Memory B cell (primary cell): ENCODE measurements around the gene DENND5A.
"Not testable (repeated sequence)": the region's sequence is repeated elsewhere in the genome, so short reads cannot be mapped to it uniquely, and the experiment has no call there.

Experiments
- ATAC-seq: fragments of 150-1000 bp; cut with Tn5 transposase; 2 replicates; pipeline ENCODE4 v1.10.0; 2021; ENCODE audit warnings: low read depth, mild to moderate bottlenecking, moderate library complexity
- DNase-seq, 2 donors: peaks; one replicate each; pipeline ENCODE4 v3.0.0; 2022; ENCODE audit warnings: low spot score in 2 of 2
- H3K27ac Mint-ChIP-seq: one replicate; pipeline ENCODE4 v1.8.0; 2022; ENCODE audit warnings: mild to moderate bottlenecking, moderate library complexity, mixed read lengths
- H3K27me3 Mint-ChIP-seq: one replicate; pipeline ENCODE4 v1.8.0; 2022; ENCODE audit warnings: mixed read lengths
- H3K36me3 Mint-ChIP-seq: one replicate; pipeline ENCODE4 v1.8.0; 2022; ENCODE audit warnings: mild to moderate bottlenecking, mixed read lengths
- H3K4me1 Mint-ChIP-seq: one replicate; pipeline ENCODE4 v1.8.0; 2022; ENCODE audit warnings: mixed read lengths
- H3K4me3 Mint-ChIP-seq: one replicate; pipeline ENCODE4 v1.8.0; 2022; ENCODE audit warnings: mild to moderate bottlenecking, moderate library complexity, mixed read lengths
- H3K9me3 Mint-ChIP-seq: one replicate; pipeline ENCODE4 v1.8.0; 2022; ENCODE audit warnings: mixed read lengths

Gene DENND5A

GRCh38 chr11:9161991-9162390 is 103.2 kb downstream of the DENND5A start:
- H3K27me3 Mint-ChIP-seq, H3K4me3 Mint-ChIP-seq, H3K27ac Mint-ChIP-seq, H3K4me1 Mint-ChIP-seq, DNase-seq, ATAC-seq, H3K9me3 Mint-ChIP-seq: not testable (repeated sequence)
- peaks cover 13% of the 10 kb centered on the region for H3K36me3 Mint-ChIP-seq

- Mint-ChIP-seq H3K27me3 (no peaks in the 10 kb centered on the region), H3K36me3 (peaks cover 16% of the 10 kb centered on the region), H3K27ac (peak overlapping the region; percentile 67), H3K9me3 (no peaks in the 10 kb centered on the region), H3K4me3 (no peak overlapping the region), H3K4me1 (no peaks in the 10 kb centered on the region)
- ATAC-seq (no peak), DNase-seq (no peak)
These were observed 105.0 kb downstream of the DENND5A start for GRCh38 chr11:9160166-9160565.

- no peak for ATAC-seq
- Mint-ChIP-seq H3K4me3 (no peak overlapping the region), H3K27me3 (no peaks in the 10 kb centered on the region), H3K4me1 (no peaks in the 10 kb centered on the region), H3K27ac (no peak overlapping the region), H3K36me3 (peaks cover 16% of the 10 kb centered on the region), H3K9me3 (no peaks in the 10 kb centered on the region)
- no peak for DNase-seq
These were observed 106.2 kb downstream of the DENND5A start for GRCh38 chr11:9158898-9159391.

- H3K27me3 Mint-ChIP-seq = no peaks in the 10 kb centered on the region
- H3K4me1 Mint-ChIP-seq = no peaks in the 10 kb centered on the region
- H3K4me3 Mint-ChIP-seq = no peak overlapping the region
- no peak for ATAC-seq
- H3K27ac Mint-ChIP-seq = no peak overlapping the region
- DNase-seq = no peak
- H3K9me3 Mint-ChIP-seq = no peaks in the 10 kb centered on the region
- H3K36me3 Mint-ChIP-seq = peaks cover 27% of the 10 kb centered on the region
These were observed 109.2 kb downstream of the DENND5A start for GRCh38 chr11:9155930-9156329.

- ATAC-seq = no peak
- Mint-ChIP-seq H3K4me3 (no peak overlapping the region), H3K27ac (no peak overlapping the region), H3K4me1 (no peaks in the 10 kb centered on the region), H3K36me3 (peaks cover 27% of the 10 kb centered on the region), H3K9me3 (no peaks in the 10 kb centered on the region), H3K27me3 (no peaks in the 10 kb centered on the region)
- no peak for DNase-seq
These were observed 111.5 kb downstream of the DENND5A start for GRCh38 chr11:9153651-9154050.

- H3K4me3 Mint-ChIP-seq = no peak overlapping the region
- ATAC-seq (no peak), DNase-seq (no peak)
- no peaks in the 10 kb centered on the region for H3K4me1 Mint-ChIP-seq
- no peaks in the 10 kb centered on the region for H3K27me3 Mint-ChIP-seq
- H3K36me3 Mint-ChIP-seq = peaks cover 40% of the 10 kb centered on the region
- no peaks in the 10 kb centered on the region for H3K9me3 Mint-ChIP-seq
- H3K27ac Mint-ChIP-seq = no peak overlapping the region
These were observed 113.5 kb downstream of the DENND5A start for GRCh38 chr11:9151631-9152030.

GRCh38 chr11:9150926-9151325 is 114.2 kb downstream of the DENND5A start:
- H3K4me3 Mint-ChIP-seq = no peak overlapping the region
- H3K27ac Mint-ChIP-seq = no peak overlapping the region
- no peaks in the 10 kb centered on the region for H3K9me3 Mint-ChIP-seq
- H3K27me3 Mint-ChIP-seq = no peaks in the 10 kb centered on the region
- DNase-seq (no peak), ATAC-seq (no peak)
- H3K4me1 Mint-ChIP-seq = no peaks in the 10 kb centered on the region
- H3K36me3 Mint-ChIP-seq = peaks cover 42% of the 10 kb centered on the region

- Mint-ChIP-seq H3K9me3 (no peaks in the 10 kb centered on the region), H3K4me3 (no peak overlapping the region), H3K27ac (no peak overlapping the region), H3K27me3 (no peaks in the 10 kb centered on the region), H3K4me1 (no peaks in the 10 kb centered on the region), H3K36me3 (peaks cover 40% of the 10 kb centered on the region)
- DNase-seq = no peak
- no peak for ATAC-seq
These were observed 114.6 kb downstream of the DENND5A start for GRCh38 chr11:9150501-9150900.

- no peaks in the 10 kb centered on the region for H3K4me1 Mint-ChIP-seq
- ATAC-seq (no peak), DNase-seq (no peak)
- no peak overlapping the region for H3K4me3 Mint-ChIP-seq
- H3K27ac Mint-ChIP-seq = no peak overlapping the region
- H3K36me3 Mint-ChIP-seq = peaks cover 40% of the 10 kb centered on the region
- H3K27me3 Mint-ChIP-seq = no peaks in the 10 kb centered on the region
- no peaks in the 10 kb centered on the region for H3K9me3 Mint-ChIP-seq
These were observed 116.4 kb downstream of the DENND5A start for GRCh38 chr11:9148727-9149126.

GRCh38 chr11:9148035-9148434 is 117.1 kb downstream of the DENND5A start:
- no peaks in the 10 kb centered on the region for H3K27me3 Mint-ChIP-seq
- no peak overlapping the region for H3K27ac Mint-ChIP-seq
- H3K9me3 Mint-ChIP-seq = no peaks in the 10 kb centered on the region
- no peaks in the 10 kb centered on the region for H3K4me1 Mint-ChIP-seq
- peaks cover 39% of the 10 kb centered on the region for H3K36me3 Mint-ChIP-seq
- DNase-seq = no peak
- ATAC-seq = no peak
- no peak overlapping the region for H3K4me3 Mint-ChIP-seq

GRCh38 chr11:9146477-9146876 is 118.7 kb downstream of the DENND5A start:
- ATAC-seq = no peak
- no peak overlapping the region for H3K4me3 Mint-ChIP-seq
- no peaks in the 10 kb centered on the region for H3K27me3 Mint-ChIP-seq
- H3K27ac Mint-ChIP-seq = peak overlapping the region; percentile 19
- no peaks in the 10 kb centered on the region for H3K4me1 Mint-ChIP-seq
- no peak for DNase-seq
- H3K9me3 Mint-ChIP-seq = no peaks in the 10 kb centered on the region
- H3K36me3 Mint-ChIP-seq = peaks cover 37% of the 10 kb centered on the region

- Mint-ChIP-seq H3K4me3 (no peak overlapping the region), H3K9me3 (no peaks in the 10 kb centered on the region), H3K27me3 (no peaks in the 10 kb centered on the region), H3K4me1 (no peaks in the 10 kb centered on the region), H3K36me3 (peaks cover 39% of the 10 kb centered on the region), H3K27ac (no peak overlapping the region)
- DNase-seq (no peak), ATAC-seq (no peak)
These were observed 119.9 kb downstream of the DENND5A start for GRCh38 chr11:9145283-9145682.

GRCh38 chr11:9144828-9145227 is 120.3 kb downstream of the DENND5A start:
- Mint-ChIP-seq H3K4me1 (no peaks in the 10 kb centered on the region), H3K36me3 (peaks cover 39% of the 10 kb centered on the region), H3K9me3 (no peaks in the 10 kb centered on the region), H3K4me3 (no peak overlapping the region), H3K27ac (no peak overlapping the region), H3K27me3 (no peaks in the 10 kb centered on the region)
- ATAC-seq = no peak
- no peak for DNase-seq

- peaks cover 35% of the 10 kb centered on the region for H3K36me3 Mint-ChIP-seq
- ATAC-seq = no peak
- no peak for DNase-seq
- H3K27me3 Mint-ChIP-seq = no peaks in the 10 kb centered on the region
- no peaks in the 10 kb centered on the region for H3K4me1 Mint-ChIP-seq
- H3K4me3 Mint-ChIP-seq = no peak overlapping the region
- no peak overlapping the region for H3K27ac Mint-ChIP-seq
- H3K9me3 Mint-ChIP-seq = no peaks in the 10 kb centered on the region
These were observed 121.4 kb downstream of the DENND5A start for GRCh38 chr11:9143721-9144120.

- H3K36me3 Mint-ChIP-seq = peaks cover 31% of the 10 kb centered on the region
- no peak for ATAC-seq
These were observed 122.4 kb downstream of the DENND5A start for GRCh38 chr11:9142732-9143131.

More at GRCh38 chr11:9142732-9143131, 122.4 kb downstream of the DENND5A start:
- H3K27ac Mint-ChIP-seq = no peak overlapping the region
- no peak overlapping the region for H3K4me3 Mint-ChIP-seq
- H3K9me3 Mint-ChIP-seq = no peaks in the 10 kb centered on the region
- H3K4me1 Mint-ChIP-seq = peaks cover 2% of the 10 kb centered on the region
- H3K27me3 Mint-ChIP-seq = no peaks in the 10 kb centered on the region
- no peak for DNase-seq
